ENCODE results near the gene OTUD5. TPM values are rescaled to one million over a fixed set of nuclear protein-coding genes. Genes with fewer than 3 reads are reported as not detected.

The OTUD5 gene
- total RNA-seq, 1 experiment from 2014 or later = 62.5 TPM

DNA sequence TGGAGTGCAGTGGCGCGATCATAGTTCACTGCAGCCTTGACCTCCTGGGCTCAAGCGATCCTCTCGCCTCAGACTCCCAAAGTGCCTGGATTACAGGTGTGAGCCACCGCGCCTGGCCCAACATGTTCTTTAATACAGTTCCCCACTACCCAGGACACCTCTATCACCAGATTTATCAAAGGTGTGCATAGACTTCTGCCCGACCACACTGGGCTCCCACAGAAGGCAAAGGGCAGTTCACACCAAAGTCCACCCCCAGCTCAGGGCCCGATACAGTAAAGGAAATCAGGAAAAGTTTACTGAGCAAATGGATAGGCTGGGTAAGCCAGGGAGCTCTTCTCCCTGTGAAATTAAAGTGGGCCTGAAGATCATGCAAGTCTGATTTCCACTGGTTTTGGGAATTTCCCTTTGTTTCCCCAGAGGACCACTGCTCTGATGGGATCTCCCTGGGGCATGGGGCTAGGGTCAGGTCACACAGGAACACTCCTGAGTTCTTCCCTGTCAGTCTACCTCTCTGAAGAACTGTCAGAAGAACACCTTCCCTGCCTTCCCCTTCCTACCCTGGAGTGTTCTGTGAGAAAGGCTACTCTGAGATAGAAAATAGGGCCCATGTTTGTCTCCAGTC lies 20.9 kb downstream of the OTUD5 start:
- H3K23ac ChIP-seq (ENCODE audit: insufficient read length, low read depth, low read length) = no peak overlapping the region
- no peak overlapping the region for H2AFZ ChIP-seq (ENCODE audit: low read length)
- H4K20me1 ChIP-seq (ENCODE audit: control insufficient read depth, insufficient read depth, insufficient read length) = no peaks in the 10 kb centered on the region
- H2BK12ac ChIP-seq (ENCODE audit: insufficient read length, low read depth, low read length) = peak overlapping the region; percentile 8
- TF ChIP-seq, protein P1, sequence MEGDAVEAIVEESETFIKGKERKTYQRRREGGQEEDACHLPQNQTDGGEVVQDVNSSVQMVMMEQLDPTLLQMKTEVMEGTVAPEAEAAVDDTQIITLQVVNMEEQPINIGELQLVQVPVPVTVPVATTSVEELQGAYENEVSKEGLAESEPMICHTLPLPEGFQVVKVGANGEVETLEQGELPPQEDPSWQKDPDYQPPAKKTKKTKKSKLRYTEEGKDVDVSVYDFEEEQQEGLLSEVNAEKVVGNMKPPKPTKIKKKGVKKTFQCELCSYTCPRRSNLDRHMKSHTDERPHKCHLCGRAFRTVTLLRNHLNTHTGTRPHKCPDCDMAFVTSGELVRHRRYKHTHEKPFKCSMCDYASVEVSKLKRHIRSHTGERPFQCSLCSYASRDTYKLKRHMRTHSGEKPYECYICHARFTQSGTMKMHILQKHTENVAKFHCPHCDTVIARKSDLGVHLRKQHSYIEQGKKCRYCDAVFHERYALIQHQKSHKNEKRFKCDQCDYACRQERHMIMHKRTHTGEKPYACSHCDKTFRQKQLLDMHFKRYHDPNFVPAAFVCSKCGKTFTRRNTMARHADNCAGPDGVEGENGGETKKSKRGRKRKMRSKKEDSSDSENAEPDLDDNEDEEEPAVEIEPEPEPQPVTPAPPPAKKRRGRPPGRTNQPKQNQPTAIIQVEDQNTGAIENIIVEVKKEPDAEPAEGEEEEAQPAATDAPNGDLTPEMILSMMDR (conservative IDR thresholded peaks at IDR 0.05) = no peak
- peaks cover 60 to 70% of the 10 kb centered on the region in 2 experiments for H3K9me3 Mint-ChIP-seq
- H3K14ac ChIP-seq (ENCODE audit: insufficient read depth, low read length) = no peak overlapping the region
- peak overlapping the region in 1 of 2 experiments; percentile 31; a peak in 2 of 5 replicates for H3K4me3 Mint-ChIP-seq
- H3K27ac Mint-ChIP-seq = peak overlapping the region; percentile 34 to 92 (median 87); a peak in 4 of 7 replicates
- no peak overlapping the region for H2BK20ac ChIP-seq (ENCODE audit: low read depth, low read length, poor library complexity, severe bottlenecking)
- no peak overlapping the region for H3T11ph ChIP-seq (ENCODE audit: low read length)
- no peak for DNase-seq
- no peaks in the 10 kb centered on the region for H3K9me3 ChIP-seq (ENCODE audit: control insufficient read depth, low read depth, low read length)
- H4K91ac ChIP-seq (ENCODE audit: insufficient read length, low read depth, low read length) = peak overlapping the region; percentile 18
- no peak overlapping the region for H3K18ac ChIP-seq (ENCODE audit: insufficient read length, low read depth, low read length)
- peak overlapping the region; percentile 43 for H4K5ac ChIP-seq (ENCODE audit: insufficient read length, low read depth, low read length)
- H3K4ac ChIP-seq (ENCODE audit: low read depth, low read length) = no peak overlapping the region
- H4K8ac ChIP-seq (replicated peaks; ENCODE audit: insufficient read length, low read depth, low read length) = no peak overlapping the region
- H3K27ac ChIP-seq (ENCODE audit: insufficient read length, low read depth, low read length) = no peak overlapping the region
- peaks cover 3% of the 10 kb centered on the region; the same call in 1 of the 2 replicates for H3K79me2 ChIP-seq (ENCODE audit: insufficient read depth, low read length)
- H2BK120ac ChIP-seq (ENCODE audit: low read depth, low read length, poor library complexity, severe bottlenecking) = no peak overlapping the region
- H3K4me1 ChIP-seq (ENCODE audit: insufficient read depth, low read length) = peaks cover 4% of the 10 kb centered on the region; the same call in 1 of the 2 replicates
- no peaks in the 10 kb centered on the region for H3K23me2 ChIP-seq (ENCODE audit: insufficient read length, low read depth, low read length, poor library complexity, severe bottlenecking)
- WGBS (ENCODE audit: extremely low coverage, insufficient read length, low lambda C conversion rate) = no CpG with 5 or more reads among the region's 8 CpGs
- no peaks in the 10 kb centered on the region for H3K79me1 ChIP-seq (ENCODE audit: insufficient read depth, low read depth, low read length, poor library complexity, severe bottlenecking)
- no peaks in the 10 kb centered on the region for H3K27me3 ChIP-seq (ENCODE audit: insufficient read depth, low read length)
- no peak overlapping the region for H2AK5ac ChIP-seq (ENCODE audit: insufficient read length, low read length)
- H3K36me3 Mint-ChIP-seq (ENCODE audit: insufficient read depth in 1 of 3, low read depth in 3 of 3) = peaks cover 32 to 56% (median 47%) of the 10 kb centered on the region in 3 experiments
- H3K9ac ChIP-seq (ENCODE audit: extremely low read depth, insufficient read length, low read length) = no peak overlapping the region
- no peaks in the 10 kb centered on the region; the same call in none of the 2 replicates for H3K27me3 Mint-ChIP-seq (ENCODE audit: low read depth)
- H2BK5ac ChIP-seq (ENCODE audit: insufficient read length, low read length) = peak overlapping the region; percentile 58
- H3K56ac ChIP-seq (ENCODE audit: insufficient read length, low read depth, low read length) = no peak overlapping the region
- peak overlapping the region; percentile 49 for H3K4me2 ChIP-seq (ENCODE audit: insufficient read depth, insufficient read length, low read length)
- H2BK15ac ChIP-seq (ENCODE audit: low read depth, low read length) = no peak overlapping the region
- H3K4me1 Mint-ChIP-seq = peaks cover 15 to 28% of the 10 kb centered on the region in 2 experiments
